Measurements from ENCODE around the gene ADAM12.
A peak's percentile ranks its signal among the peaks of the same experiment; 100 is the strongest.
"Not testable (repeated sequence)": the region's sequence is repeated elsewhere in the genome, so short reads cannot be mapped to it uniquely, and the experiment has no call there.

Gene ADAM12

DNA sequence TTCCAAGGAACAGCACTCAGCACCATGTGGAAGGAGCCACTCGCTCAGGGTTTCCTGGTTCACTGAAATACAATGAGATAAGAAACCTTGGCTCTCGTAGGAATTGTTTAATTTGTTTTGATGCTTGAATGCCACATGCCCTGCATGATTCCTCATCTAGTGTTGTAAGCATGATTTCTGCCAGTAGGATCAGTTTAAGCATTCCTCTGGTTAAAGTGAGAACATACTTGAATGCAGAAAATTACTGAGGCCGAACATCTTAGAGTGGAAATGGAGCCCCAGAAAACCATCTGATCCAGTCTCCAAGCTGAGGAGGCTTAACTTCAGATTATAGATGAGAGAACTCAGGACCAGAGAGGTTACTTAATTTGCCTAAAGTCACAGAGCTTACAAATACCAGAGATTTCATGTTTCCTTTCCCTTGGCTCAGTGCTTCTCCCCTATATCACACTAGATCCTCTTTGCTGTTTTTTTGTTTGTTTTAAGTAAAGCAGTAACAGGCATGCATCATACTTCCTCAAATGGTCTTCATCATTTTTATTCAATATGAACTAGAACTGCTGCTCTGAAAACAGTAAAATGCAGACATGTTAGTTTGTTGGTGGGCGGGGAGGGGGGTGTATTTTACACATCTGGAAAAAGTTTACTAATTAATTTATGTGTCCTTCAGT is 125.1 kb downstream of the ADAM12 start:
- no peak for DNase-seq (ENCODE audit: low read depth in 2 of 2)

DNA sequence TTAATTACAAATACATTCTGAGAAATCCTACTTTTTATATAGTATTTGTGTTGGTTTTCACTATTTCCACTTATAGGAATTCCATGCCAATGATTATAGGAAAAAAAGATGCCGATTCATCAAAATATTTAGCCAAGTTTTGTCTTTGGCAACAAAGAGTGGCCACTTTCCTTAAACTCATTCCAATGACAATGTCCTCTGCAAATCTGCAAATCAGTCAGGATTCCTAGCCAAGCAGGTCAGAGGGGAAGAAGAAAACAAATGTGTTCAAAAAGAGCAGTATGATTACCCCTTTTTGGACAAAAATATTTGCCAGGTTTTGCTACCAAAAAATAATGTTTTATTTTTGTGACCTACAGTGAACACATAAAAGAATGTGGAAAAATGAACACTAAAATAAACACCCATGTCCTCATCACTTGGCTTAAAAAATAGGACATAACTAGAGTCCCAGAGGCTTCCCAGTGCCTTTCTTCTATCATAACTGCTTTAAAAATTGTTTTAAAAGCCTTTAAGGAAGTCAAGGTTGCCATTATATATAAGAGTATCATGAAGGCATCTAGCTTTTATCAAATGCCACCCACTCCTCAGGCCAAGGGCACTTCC is 125.9 kb downstream of the ADAM12 start:
- DNase-seq (ENCODE audit: low read depth in 2 of 2): no peak

DNA sequence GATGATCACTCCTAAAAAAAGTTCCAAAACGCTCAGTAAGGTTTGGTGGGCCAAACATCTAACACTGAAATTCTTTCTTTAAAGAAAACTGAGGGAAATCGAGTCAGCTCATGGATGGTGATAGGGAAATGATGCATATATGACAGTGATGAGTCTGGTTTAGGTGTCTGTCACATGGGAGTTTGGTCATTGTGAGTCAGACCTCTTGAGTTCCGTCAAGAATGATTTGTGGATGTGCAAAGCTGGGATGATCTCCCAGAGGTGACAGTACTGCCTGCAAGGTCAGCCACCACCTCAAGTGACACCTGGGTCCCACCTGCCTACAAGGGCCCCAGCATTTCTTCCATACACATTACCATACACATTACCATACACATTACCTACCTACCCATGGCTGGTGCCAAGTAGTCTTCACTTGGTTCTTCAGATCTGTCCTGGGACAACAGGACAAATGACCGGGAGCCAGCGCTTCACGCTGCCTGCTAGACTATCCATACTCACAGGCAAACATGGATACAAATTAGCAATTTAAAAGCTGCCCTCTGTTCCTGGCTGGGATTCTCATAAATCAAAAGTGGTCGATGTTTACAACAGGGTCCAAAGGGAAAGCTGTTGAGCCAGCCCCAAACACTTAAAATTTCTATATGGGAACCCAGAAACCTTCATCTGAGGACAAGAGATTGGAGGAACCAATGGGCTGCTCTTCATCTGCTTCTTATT is 128.4 kb downstream of the ADAM12 start:
- no peak for DNase-seq (ENCODE audit: low read depth in 2 of 2)

DNA sequence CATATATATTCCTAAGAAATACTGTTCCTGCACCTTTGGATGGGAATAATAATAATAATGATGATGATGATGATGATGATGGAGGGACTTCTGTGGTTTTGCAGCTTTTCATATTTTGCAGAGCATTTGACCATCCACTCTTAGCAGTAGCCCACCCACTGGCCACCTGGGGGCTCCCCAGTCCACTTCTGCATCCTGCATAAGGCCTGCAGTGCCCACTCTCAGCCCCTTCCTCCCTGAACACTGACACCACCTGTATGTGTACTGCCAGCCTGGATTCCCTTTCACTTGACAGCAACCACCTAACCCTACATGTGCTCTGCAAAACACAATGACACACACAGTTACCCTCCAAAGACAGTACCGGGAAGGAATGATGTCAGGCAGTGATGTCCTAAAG is 131.4 kb downstream of the ADAM12 start:
- DNase-seq (ENCODE audit: low read depth in 2 of 2): no peak

DNA sequence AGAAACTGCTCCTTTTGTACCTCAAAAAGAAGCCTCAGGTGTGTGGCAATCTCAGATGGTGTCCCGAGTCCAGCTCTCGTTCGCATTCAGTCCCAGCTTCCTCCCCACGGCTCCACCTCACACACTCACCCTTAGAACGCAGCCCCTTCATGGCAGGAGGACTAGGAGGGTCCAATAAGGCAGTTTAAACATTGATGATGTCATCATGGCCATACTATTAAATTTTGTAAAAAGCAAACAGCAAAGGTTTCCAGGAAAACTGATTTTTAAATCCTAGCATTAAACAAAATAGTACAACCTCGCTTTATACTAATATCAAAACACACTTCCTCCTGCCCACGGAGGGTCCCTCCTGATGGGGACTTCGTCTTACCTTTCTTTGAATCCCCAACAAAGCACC is 133.0 kb downstream of the ADAM12 start:
- no peak for DNase-seq (ENCODE audit: low read depth in 2 of 2)

DNA sequence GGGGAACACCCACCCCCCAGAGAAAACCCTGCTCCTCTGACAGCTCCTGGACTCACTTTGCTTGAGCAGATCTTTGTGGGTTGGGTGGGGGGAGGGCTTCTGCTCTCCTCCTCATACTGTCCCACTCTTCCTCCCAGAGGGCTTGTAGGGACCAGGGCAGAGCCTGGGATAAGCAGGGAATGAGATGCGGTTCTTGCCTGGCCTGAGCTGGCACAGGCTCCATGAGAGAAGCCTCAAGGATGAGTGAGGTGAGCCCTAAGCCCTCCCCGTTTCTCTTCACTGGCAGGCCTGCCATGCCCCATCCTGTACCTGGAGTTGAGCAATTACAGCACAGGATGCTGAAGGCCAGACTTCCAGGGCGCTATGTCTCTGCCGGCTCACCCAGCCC is 134.7 kb downstream of the ADAM12 start:
- DNase-seq (ENCODE audit: low read depth in 2 of 2): no peak

DNA sequence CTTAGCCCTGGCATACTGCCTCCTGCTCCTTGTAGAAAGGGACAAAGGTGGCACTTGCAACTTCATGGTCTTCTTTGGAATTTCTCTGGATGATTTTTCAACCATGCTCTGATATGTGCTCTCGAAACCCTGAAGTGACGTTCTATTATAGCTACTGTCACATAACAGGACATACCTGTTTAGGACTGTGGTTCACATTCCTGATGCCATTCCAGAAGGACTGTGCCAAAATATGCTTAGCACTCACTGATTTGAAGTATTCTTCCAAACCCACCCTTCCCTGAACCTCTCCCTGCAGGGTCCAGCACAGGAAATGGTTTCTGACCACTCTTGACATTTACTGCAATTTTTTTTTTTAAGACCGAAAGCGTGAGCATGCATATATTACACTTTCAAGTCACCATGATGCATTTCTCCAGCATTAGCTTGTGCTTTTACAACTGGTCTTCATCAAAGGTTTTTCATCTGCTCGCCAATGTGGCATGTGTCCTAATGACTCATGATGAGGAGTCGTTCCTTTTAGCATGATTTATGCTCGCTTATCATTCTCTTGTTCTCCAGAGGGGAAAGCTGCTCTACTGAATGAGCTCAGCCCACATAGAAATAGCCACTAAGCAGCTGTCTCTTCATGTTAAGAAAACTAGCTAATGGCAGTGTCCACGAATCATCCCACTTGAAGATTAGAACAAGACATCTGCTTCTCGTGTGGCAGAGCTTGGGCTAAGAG is 135.2 kb downstream of the ADAM12 start:
- DNase-seq (ENCODE audit: low read depth in 2 of 2): peak; percentile 100

DNA sequence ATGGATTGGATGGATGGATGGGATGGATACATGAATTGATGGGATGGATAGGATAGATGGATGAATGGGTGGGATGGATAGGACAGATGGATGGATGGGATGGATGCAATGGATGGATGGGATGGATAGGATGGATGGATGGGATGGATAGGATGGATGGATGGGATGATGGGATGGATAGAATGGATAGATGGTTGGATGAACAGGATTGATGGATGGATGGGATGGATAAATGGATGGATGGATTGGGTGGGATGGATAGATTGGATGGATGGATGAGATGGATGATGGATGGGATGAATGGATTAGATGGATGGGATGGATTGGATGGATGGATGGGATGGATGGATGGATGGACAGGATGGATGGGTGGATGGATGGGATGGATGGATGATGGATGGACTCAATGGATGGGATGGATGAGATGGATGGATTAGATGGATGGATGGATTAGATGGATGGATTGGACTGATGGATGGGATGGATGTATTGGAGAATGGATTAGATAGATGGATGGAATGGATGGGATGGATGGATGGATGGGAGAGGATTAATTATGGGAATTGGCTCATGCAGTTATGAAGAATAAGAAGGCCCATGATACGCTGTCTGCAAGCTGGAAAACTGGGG is 136.4 kb downstream of the ADAM12 start:
- DNase-seq (ENCODE audit: low read depth in 2 of 2): no peak

DNA sequence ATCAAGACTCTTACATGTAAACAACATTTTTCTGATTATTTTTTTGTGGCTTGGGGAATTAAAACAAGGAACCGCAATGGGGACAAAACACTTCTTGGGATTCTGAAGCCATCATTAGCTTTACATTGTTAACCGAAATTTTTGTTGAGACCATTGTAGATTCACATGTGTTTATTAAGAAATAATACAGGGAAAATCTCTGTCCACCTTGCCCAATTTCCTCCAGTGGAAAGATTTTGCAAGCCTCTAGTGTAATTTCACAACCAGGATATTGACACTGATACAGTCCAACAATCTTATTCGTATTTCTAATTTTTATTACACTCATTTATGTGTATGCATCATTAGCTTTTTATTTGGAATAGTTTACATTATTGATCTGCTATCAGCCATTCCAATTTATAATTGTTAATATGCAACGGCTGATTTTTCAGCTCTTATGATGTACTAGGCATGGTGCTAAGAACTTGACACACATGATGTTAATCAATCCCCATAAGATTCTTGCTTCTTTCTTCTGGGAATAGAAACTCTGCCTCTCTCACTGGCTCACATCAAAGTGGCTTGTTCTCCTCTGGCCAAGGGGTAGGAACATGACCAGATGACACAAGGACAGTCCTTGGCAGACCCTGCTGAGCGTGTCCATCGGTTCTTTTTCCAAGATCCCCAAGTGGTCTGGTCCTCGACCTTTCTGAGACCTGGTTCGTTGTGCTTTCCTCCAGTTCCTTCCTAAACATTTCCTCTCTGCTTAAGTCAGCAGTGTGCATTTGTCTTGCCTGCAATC is 137.6 kb downstream of the ADAM12 start:
- DNase-seq (ENCODE audit: low read depth in 2 of 2): no peak

DNA sequence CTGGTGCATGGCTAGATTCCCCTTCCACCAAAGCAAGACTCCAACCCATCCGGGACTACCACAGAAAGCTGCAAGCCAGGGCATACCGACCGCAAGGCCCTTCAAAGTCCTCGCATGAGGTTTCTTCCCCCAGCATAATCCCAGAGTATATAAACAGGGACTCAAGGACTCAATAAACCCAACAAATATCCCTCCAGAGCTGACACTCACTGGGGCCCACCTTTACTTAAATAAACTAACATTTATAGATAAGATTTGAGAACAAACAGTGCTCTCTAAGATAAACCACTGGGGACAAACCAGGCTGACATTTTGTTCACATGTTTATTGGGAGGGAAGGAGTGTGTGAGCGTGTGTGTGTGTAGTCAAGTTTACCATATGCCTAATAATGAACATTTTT is 138.2 kb downstream of the ADAM12 start:
- DNase-seq (ENCODE audit: low read depth in 2 of 2): no peak

DNA sequence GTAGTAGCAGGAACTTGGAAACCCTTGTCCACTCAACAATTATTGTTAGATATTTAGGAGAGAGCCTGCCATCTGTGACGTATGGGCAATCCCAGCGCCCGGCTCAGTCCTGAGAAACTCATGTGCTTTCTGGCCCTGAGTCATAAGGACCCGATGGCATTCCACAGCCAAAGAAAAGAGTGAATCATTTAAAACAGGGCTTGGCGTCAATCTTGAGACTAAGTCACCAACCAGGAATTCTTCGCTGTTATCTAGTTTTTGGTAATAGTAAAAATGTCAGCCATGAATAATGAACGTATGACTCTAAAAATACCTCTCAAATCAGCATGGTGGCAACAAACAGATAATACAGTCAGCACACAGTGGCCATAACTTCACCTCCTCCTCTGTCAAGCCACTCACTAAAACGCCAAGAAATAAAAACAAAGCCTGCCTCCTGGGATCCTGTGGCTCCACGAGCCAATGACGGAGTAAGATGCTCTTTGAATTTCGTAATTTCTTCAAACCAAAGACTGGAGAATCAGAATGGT is 140.8 kb downstream of the ADAM12 start:
- peak; percentile 99 for DNase-seq (ENCODE audit: low read depth in 2 of 2)

DNA sequence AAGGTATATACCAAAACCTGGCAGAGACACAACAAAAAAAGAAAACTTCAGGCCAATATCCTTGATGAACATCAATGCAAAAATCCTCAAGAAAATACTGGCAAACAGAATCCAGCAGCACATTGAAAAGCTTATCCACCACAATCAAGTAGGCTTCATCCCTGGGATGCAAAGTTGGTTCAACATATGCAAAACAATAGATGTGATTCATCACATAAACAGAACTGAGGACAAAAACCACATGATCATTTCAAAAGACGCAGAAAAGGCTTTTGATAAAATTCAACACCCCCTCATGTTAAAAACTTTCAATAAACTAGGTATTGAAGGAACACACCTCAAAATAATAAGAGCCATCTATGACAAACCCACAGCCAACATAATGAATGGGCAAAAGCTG is 141.9 kb downstream of the ADAM12 start:
- DNase-seq (ENCODE audit: low read depth in 2 of 2): not testable (repeated sequence)

DNA sequence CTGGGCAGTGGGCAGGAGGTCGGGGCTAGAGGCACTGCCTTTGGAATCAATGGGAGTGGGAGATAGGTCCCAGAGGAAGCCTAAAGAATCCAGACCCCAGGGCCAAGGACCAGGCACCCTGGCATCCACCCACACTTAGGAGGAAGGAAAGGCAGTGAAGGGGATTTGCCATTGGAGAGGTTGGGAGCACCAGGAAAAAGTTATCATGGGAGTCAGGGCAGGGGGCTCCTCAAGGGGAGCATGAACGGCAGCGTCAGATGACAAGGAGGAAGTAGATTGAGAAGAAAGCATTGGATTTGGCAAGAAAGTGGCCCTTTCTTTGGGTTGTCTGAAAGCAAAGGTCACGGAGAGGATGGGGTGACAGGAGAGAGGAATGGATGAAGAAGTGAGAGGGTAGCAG is 142.8 kb downstream of the ADAM12 start:
- no peak for DNase-seq (ENCODE audit: low read depth in 2 of 2)

DNA sequence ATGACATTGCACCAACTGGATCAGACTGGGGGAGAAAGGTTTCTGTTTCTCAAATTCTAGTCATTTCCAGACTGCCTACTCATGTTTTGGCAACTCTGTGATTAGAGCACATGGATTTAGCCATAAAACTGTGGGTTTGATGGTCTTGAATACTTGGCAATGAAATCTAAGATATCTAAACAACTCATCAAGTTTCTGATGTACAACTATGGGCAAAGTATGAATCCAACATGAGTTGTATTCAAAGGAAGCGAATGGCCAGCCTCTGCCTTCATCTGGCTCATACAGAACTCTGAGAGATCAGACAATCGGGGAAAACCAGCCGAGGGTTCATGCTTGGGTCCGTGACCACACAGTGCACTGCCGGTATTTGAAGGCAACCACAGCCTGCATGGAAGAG is 144.3 kb downstream of the ADAM12 start:
- peak; percentile 99 for DNase-seq (ENCODE audit: low read depth in 2 of 2)

DNA sequence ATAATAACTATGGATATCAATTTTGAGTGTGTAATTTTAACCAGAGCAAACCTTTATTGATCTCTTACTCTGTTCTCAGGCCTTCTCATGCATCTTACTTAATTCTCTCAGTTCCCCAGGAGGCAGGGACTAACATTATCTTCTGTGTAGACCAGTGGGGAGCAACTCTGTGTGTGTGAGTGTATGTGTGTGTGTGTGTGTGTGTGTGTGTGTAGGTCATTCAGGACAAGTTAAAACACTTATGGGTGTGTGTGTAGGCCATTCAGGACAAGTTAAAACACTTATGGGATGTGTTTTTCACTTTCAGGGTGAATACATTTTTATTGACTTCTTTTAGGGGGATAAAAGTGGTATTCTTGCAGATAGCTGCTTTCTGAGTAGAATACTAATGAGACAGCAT is 145.0 kb downstream of the ADAM12 start:
- no peak for DNase-seq (ENCODE audit: low read depth in 2 of 2)

DNA sequence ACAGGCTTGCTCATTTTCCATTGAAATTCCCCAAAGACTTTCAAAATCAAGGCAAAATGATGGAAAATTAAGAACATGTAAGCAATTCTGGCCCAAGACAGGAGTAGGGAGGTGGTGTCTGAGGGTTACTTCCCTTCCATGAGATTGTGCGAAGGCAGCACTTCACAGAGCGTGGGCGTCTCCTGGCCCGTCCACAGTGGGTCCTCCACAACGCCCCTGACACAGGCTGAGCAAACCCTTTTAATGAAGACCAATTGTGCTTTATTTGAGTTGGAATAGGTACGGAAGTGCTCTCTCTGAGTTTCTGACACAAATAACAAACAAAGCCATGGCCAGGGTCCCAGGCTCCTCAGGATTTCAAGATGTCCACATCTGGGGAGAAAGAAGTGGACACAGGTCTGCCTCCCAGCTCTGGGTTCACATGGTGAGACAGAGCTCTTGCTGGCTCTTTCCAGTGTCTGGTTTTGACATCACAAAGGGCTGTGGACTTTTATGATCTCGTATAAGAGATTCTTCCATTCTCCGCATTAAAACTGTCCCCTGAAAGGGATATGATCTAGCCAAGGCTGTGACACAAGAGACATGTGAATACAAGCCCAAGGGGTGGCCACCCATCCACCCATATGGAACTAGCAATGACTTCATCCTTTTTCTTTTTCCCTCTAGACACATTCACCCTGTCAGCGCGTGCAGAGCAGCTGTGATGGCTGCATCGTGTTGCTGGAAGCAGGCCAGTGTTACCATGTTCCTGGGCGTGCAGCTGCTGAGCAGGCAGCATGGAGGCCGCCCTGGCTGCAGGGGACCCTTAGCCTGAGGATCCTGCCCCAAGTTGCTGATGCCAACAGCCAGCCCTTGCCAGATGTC is 145.6 kb downstream of the ADAM12 start:
- peak; percentile 66 to 70 for DNase-seq (ENCODE audit: low read depth in 2 of 2)

DNA sequence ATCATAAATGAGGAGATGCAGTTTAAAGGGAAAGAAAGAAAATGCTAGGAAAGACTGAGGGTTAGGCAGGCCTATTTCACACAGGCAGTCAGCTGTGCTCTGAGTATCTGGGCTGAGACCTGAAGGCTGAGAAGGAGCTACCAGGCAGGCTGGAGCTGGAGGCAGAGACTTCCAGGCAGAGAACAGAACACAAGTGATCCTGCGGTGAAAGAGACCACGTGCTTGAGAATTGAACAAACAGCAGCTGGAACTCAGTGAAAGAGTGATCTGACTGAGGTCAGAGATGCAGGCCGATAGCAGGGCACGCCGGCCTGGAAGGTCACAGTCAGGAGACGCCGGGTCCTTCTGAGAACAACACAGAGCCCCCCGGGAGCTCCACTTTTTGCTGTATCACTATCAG is 147.8 kb downstream of the ADAM12 start:
- DNase-seq (ENCODE audit: low read depth in 2 of 2): no peak

DNA sequence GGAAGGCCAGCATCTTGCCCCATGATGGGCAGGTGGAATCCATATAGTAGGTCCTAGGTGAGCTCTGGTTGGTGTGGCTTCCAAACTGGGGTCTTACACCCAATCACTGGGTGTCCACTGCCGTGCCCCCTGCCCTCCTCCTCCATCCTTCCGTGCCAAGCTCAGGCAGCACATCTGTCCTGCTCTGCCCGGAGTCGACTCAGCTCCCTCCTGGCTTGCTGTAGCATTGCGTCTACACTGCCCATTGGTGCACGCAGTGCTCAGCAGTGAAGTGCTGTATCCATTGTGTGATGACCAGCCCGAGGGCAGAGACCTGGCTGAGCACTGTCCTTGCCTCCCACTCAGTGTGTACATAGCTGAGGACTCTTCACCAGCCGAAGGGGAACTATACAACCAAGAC is 148.4 kb downstream of the ADAM12 start:
- DNase-seq (ENCODE audit: low read depth in 2 of 2): no peak

DNA sequence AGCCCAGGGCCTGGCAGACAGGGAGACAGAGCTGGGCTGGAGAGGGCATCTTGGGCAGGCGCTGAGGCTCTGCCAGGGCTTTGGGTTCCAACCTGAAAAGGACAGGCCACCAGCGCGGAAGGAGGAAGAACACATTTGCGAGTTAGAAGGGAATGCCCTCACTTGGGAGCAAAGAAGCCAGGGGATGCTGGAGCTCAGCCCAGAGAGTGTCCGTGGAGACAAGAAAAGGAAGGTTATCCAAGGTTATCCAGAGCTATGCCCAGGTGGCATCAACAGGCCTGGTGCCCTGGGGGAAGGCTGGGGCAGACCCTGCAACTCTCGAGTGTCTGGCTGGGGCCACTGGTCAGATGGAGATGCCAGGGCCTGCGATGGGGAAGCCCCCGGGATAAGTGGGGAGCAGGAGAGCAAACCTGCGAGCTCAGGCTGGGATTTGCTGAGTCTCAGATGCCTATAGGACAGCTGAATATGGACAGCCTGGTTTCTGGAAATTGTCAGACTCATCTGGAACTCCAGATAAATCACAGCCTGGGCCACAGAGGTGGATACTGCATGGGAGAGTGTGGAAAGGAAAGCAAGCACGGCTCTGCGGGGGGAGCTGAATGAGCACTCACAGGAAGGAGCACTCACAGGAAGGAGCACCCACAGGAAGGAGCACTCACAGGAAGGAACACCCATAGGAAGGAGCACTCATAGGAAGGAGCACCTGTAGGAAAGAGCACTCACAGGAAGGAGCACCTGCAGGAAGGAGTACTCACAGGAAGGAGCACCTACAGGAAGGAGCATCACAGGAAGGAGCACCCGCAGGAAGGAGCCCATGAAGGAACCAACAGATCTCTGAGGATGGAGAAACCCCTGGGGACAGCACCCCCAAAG is 152.1 kb downstream of the ADAM12 start:
- DNase-seq (ENCODE audit: low read depth in 2 of 2): no peak
